GF-D8 (cell line): Measurements from ENCODE around the gene IFNA13.
A peak's percentile ranks its signal among the peaks of the same experiment; 100 is the strongest.
"Not testable (repeated sequence)": the region's sequence is repeated elsewhere in the genome, so short reads cannot be mapped to it uniquely, and the experiment has no call there.

Experiments used
- DNase-seq: peaks from one replicate; lab custom pipeline; 2025; lab: John Stamatoyannopoulos, UW

The IFNA13 gene

DNA sequence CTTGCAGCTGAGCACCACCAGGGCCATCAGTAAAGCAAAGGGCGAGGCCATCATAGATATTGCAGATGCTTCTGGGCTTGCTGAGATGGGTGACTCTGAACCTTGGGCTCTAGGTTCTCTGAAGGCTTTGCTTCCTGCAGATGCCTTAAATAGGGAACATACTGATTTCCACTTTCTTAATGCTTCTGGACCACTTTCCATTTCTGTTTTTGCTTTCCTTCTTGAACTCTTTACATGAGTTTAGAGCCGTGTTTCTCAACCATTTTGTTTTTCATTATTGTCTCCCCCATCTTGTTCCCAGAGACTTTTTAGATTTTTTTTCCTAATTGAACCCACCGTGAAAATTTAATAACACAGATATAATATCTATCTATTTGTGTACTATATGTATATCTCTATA lies at the start of gene IFNA13:
Gene IFNA13, minus strand, starts transcription at position 101 of the 400 bp plus-strand sequence. Its CDS starts 47 bp downstream, at position 54.
- no peak for DNase-seq

DNA sequence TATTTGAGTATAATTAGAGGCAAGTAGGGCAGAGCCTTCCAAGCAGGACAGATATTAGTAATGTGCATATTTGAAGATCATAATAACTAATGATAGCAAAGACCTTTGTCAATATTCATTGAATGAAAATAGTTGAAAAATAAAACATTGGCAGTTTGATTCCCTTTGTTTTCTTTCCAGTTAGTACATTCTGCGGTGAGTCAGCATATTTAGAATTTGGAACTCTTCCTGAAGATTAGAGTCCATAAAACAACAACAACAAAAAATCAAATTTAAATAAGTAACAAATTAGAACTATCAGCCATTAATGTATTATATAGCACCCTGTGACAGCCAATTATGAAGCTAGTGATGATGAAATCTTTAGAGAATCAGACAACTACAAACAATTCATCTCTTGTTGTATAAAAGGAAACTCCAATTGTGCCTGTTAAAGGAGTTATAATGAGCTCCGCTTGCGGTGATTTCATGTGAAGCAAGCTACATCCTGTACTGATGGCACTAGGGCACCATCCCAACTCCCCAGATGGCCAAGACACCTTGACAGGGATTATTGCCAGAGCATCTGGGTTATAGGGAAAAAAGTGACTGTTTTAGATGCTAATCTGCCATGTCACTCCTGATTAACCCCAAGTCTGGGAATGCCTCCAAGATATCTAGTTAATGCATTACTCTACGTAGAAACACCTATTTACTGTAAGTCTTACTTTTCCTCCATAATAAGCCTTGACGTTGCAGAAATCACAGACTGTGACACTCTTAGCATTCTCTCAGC lies 47.8 kb upstream of the IFNA13 start:
- no peak for DNase-seq

DNA sequence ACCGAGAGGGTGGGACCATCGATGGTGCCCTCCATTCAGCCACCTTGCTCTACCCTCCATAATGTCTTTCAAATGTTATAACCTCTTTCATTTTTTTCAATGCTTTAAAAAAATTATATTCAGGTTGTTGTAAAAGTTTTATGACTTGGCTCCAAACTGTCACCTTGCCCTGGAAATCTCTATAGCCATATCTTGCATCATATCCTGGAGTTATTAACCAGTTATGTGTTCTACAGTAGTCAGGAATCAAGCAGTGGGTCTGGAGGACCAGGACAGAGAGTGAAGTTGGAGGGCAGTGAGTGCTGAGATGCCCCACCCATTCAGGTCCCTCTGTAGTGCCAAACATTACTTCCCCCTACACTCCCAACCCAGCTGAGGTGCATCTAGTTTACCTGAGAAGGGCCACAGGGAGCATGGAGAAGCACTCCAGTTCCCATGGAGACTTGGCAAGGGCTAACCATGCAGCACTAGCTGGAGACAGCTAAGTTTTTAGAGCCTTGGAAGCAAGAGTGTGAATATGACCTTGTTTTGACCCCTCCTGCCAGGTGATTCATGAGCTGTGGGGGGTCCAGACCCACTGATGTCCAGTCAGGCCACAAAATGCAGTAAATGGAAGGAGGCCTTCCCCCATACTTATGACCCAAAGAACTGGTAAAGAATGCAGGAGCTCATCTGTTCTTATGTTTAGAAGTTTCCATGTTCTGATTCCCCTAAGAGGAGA lies 46.5 kb upstream of the IFNA13 start:
- DNase-seq: no peak

DNA sequence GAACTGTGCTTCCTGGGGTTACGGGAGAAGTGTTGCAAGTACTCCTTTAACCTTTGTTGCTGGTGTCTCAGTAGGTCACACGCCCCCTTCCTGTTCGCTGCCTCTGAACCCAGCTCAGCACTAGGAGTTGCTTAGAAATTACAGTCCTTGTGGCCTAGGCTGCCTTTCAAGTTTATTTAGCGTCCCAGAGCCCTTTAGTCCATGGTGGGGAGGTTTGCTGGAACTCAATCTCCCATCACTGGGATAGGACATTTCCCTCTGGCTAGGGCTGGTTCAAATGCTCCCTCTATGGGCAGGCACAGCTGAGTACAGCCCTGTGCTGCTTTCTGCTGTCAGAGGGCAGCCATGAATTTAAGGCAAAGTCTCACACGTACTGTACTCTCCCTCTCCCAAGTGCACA lies 45.8 kb upstream of the IFNA13 start:
- DNase-seq: no peak

DNA sequence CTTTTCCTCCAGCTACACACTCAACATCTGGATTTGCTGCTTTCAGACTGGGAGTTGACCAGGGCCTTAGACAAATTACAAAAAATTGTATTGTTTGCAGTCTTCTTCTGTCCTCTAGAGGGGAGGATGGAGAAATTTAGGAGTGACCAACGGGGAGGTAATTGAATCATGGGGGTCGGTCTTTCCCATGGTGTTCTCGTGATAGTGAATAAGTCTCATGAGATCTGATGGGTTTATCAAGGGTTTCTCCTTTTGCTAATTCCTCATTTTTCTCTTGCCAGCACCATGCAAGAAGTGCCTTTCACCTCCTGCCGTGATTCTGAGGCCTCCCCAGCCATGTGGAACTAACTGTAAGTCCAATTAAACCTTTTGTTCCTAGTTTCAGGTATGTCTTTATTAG lies 45.3 kb upstream of the IFNA13 start:
- DNase-seq: no peak

DNA sequence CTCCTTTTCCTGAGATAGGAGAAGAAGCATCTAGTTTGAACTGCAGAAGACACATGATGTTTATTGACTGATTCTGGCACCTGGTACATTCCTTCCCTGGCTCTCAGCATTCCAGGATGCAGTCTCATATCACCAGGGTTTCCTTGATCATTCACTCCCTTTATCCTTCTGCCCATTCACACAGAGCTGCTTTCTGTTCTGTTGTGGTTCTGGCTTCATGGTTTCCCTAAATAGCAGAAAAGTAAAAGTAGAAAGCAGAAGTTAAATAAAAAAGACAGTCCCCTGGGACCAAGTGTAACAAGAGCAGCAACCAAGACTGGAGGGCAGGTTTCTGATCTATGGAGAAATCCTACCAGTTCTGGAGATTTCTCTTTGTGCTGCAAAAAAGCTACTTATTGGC lies 44.2 kb upstream of the IFNA13 start:
- no peak for DNase-seq

DNA sequence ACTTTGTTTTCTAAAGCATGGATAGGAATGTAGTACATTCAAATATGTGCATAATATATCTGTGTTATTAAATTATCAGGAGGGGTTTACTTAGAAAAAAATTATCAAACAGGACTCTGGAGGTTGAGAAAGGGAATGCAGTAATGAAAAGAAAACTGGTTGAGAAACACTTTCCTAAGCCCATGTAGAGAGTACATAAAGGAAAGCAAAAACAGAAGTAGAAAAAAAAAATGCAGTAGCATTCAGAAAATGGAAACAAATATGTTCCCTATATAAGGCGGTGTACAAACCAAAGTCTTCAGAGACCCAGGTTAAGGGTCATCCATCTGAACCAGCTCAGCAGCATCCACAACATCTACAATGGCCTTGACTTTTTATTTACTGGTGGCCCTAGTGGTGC lies 41.0 kb upstream of the IFNA13 start, which contains the start of gene IFNA8:
Gene IFNA8, plus strand, starts transcription at position 301 of the 400 bp plus-strand sequence. Its CDS starts 60 bp downstream, at position 361.
- no peak for DNase-seq

DNA sequence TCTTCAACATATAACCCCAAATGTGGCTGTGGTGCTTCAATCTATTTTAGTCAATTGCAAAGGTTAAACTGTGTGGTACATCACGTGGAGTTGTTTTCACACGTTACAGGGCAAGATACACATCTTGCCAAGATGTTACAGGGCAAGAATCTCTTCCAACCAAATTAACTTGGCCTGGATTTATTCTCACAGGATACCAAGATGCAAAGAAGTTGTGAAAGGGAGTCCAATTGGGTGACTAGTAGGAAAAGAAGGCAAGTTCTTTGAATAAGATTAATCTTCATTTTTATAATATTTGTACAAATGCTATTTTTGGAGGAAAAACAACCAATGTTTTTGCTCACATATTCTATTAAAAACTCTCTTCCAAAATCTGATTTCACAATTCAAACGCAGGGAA lies 36.3 kb upstream of the IFNA13 start:
- DNase-seq: no peak

DNA sequence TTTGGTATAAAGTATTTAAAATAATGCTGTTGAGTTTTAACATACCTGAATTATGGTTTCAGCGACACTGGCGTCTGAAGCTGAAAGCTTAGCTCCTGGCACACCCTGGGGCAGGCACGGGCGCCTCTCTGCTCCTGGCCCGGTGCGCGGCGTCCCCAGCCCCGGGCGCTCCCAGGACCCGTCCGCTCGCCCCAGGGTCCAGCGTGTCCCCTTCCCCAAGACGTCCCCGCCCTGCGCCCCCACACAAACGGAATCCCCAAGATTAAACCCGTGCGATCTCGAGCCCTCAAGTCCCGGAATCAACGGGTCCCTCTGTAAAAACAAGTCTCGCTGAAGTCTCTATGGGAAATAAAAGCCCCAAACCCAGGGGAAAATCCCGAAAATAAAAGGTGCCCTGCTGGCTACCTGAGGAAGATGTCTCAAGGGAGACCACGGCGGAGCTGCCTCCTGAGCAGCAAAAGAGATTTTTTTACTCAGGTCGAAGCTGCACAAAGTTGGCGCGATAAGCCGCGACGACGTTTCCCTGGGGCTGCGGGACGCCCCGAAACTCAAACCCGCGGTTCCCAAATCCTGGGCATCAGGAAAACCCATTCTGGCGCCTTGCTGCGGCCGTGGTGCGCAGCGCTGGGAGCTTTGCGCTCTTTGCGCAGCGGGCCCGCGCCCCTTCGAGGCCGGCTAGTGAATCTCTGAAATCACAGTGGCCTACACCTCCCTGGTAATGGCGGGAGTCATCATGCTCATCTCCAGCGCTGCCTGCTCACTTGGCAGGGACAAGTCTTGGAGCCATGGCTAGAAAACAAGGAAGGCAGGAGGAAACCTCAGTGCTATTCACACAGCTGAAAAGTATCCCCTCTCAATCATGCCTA lies 34.8 kb upstream of the IFNA13 start:
- no peak for DNase-seq

DNA sequence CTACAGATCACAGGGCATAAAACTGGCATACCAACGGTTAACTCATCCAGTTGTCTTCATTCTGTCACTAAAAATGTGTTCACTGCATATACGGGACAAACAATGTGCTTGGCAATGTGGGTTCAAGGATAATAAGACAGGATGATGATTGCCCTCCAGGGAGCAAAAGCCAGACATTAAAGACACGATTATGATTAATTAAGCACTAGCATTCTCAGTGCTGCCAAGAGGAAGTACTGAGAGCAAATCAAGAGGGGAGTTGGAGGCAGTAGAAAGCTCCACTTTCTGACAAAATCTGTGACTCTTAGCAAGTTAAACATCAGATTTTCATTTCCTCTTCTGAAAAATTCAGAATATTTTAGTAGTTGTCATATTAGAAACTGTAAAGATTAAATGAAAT lies 32.1 kb upstream of the IFNA13 start:
- DNase-seq: no peak

DNA sequence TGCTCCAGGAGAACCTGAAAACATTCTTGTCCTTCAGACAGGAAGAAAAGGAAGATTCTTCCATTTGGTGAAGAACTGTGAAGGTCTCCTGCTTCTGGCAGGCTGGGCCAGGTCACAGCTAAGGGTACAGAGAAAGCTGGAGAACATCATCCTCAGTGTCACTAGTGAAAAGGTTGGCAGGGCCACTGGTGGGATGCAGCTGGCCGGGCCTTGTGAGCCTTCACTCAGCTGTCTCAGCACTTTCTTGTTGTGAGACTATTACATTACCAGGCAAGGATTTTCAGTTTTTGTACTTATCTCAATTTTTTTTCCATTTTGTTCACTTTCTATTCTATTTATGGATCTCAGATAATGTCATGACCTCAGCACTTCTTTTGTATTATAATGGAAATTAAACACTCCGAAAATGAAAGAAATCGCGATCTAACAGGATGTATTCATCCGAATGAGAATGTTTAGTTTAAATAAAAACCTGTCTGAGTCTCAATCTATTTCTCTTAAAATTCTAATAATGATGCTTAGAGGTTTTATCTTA lies 31.2 kb upstream of the IFNA13 start:
- no peak for DNase-seq

DNA sequence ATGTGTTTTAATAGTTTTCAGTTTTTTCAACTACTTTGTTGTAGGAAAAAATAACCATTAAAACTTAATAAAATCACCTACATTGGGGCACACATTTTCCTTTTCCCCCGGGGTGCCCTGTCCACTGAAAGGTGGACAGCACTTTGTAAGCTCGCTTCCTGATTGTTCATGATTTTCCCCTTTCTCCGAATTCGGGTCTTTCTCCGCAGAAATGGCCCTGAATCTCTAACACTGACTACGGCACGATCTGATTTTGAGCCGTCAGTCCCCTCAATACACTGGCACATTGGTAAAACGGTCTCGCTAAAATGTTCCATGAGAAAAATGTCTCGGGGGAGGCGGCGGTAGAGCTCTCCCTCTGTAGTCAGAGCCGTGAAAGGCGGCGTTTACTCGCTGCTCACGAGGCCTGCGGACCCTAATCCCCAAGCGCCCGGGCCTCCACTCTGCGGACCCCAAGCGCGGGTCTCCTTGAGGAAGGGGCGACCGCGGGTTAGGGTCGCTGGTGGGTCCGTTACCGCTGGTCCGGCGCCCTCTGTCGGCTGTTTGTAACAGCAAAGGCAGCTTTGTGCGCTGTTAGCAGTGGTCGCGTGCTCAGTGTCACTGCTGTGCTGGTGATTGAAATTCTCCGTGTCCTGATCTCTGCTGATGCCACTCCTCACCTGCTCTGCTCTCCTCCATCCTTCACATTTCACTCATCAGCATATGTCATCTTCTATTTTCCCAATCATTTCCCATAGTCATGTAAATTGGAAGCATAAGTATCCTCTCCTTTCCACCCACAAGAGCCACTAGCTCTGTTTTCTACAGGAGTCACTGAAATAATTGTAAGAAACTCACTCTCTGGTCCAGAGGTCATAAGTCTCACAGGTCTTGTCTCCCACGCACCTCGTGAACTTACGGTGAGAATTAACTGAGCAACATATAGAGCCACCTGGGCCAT lies 28.2 kb upstream of the IFNA13 start:
- DNase-seq: no peak

DNA sequence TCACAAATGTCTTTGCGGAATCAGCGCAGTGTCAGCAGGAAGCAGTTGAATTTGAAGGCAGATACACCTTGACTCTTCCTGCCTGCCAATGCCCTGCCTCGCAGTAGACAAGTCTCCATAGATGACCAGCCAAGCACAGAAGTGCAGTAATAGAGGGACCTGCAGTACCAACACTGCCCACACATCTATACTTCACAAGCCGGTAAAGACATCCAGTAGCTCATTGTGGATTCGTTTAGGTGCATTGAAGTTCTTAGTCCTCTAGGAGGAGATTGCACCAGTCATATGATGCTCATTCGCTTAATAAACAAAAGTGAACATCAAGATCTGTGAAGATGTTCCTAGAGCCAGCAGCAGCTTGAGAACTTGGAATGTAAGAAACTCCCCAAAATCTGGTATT lies 24.4 kb upstream of the IFNA13 start:
- no peak for DNase-seq

DNA sequence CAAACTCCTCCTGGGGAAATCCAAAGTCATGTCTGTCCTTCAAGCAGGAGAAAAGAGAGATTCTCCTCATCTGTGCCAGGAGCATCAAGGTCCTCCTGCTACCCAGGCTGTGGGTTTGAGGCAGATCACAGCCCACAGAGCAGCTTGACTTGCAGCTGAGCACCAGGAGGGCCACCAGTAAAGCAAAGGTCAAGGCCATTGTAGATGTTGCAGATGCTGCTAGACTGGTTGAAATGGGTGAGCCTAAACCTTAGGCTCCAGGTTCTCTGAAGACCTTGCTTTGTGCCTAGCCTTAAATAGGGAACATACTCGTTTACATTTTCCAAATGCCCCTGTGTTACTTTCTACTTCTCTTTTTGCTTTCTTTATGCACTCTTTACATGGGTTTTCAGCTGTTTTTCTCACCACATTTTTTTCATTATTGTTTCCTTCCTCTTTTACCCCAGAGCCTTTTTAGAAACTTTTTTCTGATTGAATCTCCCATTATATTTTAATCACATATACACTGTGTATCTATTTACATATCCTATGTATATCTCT lies 17.3 kb upstream of the IFNA13 start, which contains the start of gene IFNA2:
Gene IFNA2, minus strand, starts transcription at position 268 of the 540 bp plus-strand sequence. Its CDS starts 69 bp downstream, at position 199.
- DNase-seq: peak; percentile 67

DNA sequence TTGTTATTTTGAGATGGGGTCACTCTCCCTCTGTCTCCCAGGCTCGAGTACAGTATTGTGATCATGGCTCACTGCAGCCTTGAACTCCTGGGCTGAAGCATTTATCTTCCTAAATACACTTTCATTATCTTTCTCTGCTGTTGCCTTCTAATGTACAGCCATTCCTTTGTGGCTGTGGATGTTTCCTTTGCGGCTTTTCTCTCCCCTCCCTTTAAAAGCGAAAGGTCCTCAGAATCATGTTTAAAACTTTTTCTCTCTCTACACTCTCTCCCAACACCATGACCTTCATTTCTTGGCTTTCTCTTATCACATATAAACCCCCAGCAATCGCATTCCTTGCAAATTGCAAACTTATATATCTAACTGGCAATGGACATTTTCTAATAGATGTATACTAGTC lies 15.8 kb upstream of the IFNA13 start:
- no peak for DNase-seq

DNA sequence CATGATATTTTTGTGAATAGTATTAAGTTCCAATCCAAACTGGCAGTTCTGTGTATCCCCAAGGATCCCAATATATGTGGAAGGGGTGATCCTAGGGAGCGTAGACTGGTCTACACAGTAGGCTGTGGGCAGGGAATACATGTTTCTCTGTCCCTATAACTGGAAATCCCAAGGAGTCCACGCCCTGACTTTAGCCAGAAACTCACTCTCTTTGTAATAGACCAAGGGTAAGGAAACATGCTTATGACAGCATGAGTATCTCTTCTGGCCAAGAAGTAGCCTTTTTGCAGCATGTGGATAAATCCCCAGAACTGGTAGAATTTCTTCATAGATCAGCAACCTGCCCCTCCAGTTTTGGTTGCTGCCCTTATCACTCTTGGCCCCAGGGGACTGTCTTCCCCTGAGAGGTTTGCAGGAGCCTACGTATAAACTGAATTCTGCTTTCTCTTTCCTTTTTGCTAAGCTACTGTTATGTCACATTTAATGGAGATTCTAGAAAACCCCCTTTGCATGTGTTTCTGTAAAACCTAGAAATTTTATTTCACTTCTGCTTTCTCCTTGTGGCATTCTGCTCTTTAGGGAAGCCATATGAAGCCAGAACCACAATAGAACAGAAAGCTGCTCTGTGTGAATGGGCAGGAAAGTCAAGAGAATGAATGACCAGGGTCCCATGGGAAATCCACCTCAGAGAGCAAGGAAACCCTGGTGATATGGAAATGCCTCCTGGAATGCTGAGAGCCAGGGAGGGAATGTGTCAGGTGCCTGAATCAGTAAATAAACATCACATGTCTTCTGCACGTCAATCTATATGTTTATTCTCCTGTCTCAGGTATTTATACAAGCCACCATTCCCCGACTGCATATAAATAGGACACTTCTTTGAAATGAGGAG lies 13.8 kb upstream of the IFNA13 start:
- DNase-seq: peak; percentile 24

DNA sequence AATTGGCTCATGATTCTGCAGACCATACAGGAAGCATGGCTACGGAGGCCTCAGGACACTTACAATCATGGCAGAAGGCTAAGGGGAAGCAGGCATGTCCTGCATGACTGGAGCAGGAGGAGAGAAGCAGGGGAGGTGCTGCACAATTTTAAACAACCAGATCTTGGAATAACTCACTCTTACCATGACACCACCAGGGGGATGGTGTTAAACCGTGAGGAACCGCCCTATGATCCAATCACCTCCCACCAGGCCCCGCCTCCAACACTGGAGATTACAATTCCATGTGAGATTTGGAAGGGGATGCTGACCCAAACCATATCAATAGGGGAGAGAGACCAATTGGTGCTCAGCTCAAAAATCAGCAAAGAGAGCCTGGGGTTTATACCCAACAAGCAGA lies 3.6 kb upstream of the IFNA13 start:
- DNase-seq: not testable (repeated sequence)

DNA sequence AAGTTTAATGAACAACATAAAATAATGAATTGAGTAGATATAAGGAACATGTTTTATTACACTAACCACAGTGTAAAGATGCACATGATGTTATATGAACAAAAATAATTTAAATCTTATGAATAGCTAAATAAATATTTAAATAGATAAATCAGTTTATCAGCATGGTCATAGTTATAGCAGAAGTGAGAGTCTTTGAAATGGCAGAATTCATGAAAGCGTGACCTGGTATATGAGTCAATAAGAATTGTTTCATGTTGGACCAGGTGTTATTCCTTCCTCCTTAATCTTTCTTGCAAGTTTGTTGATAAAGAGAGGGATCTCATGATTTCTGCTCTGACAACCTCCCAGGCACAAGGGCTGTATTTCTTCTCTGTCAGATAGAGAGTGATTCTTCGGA lies 688 bp downstream of the IFNA13 start:
- not testable (repeated sequence) for DNase-seq

DNA sequence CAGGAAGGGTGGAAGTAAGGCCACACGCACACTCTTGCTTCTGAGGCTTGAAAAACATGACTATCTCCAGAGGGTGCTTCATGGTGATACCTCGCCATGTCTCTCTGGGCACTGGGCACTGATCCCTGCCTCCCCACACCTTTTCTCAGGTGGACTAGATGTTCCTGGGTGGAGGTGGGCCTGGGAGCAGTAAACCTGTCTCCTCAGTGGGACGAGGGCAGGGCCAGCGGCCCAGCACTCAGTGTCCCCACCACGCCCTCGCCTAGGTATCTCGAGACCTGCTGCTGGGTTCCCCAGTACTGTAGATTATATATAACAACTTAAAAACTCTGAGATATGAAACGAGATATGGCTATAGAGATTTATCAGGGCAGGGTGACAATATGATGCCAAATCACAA lies 5.6 kb downstream of the IFNA13 start:
- no peak for DNase-seq
